ENCODE data around the gene HBD. TPM values are rescaled to one million over a fixed set of nuclear protein-coding genes. Genes with fewer than 3 reads are reported as not detected.

HBD gene
- total and polyA plus RNA-seq, 2 donors (not counting 3 experiments of a cell fraction or from before 2014, with no cell fraction given), result not detected

DNA sequence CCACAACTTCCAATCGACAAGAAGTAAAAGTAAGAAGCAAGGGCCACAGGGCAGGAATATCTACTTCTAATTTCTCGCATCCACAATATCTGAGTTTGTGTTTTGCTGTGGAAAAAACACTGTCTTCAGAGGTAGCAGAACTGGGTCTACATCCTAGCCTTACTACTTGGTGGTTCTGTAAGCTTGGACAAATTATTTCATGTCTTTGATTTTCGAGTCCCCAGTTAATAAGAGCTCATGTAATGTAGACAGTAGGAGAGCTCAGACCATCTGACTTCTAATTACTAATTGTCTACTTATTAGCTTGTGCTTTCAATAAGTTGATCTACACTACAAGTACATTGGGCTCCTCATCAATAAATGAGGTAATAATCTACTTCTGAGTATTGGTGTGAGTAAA is 48.8 kb upstream of the HBD start:
- CTCF ChIA-PET, result no interaction called here
- H3K9me3 ChIP-seq (replicated peaks; ENCODE audit: control insufficient read depth, insufficient read depth, low read length), result no peaks in the 10 kb centered on the region
- BruUV-seq (replicated peaks), result no TSS peak

More for the DNA sequence above, 48.8 kb upstream of the HBD start:
- no peaks in the 10 kb centered on the region for H4K20me1 ChIP-seq (replicated peaks; ENCODE audit: control insufficient read depth, extremely low read depth, insufficient read depth, low read length)
- DNase-seq (ENCODE audit: low read depth, low spot score) (no peak), FAIRE-seq (no peak)
- no peak overlapping the region for H3K4me3 ChIP-seq (replicated peaks in 1 of 3; ENCODE audit: insufficient read depth in 1 of 3, low read depth in 1 of 3, low read length in 3 of 3)
- no peak overlapping the region for H2AFZ ChIP-seq (ENCODE audit: low read depth, low read length)
- TF ChIP-seq JUN (IDR thresholded peaks at IDR 0.05; ENCODE audit: borderline replicate concordance, insufficient read depth, insufficient read length, low read depth) (no peak), POLR2AphosphoS5 (IDR thresholded peaks at IDR 0.05; ENCODE audit: insufficient read depth, low read depth, low read length) (no peak), MYC (IDR thresholded peaks at IDR 0.05; ENCODE audit: low read depth, low read length) (no peak), EZH2 (IDR thresholded peaks at IDR 0.05; ENCODE audit: borderline replicate concordance, low read depth, low read length, severe bottlenecking) (no peak), CTCF (IDR thresholded peaks at IDR 0.05; ENCODE audit: extremely low read depth in 1 of 2, insufficient read depth in 1 of 2, low read depth in 1 of 2, low read length in 2 of 2) (no peak), GATA2 (IDR thresholded peaks at IDR 0.05; ENCODE audit: insufficient read depth, insufficient read length, low read depth, low read length) (no peak), FOS (IDR thresholded peaks at IDR 0.05; ENCODE audit: borderline replicate concordance, insufficient read depth, low read length) (no peak), POLR2A (IDR thresholded peaks at IDR 0.05; ENCODE audit: low read depth, low read length) (no peak)
- TF ChIP-seq, protein P1, sequence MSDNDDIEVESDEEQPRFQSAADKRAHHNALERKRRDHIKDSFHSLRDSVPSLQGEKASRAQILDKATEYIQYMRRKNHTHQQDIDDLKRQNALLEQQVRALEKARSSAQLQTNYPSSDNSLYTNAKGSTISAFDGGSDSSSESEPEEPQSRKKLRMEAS (IDR thresholded peaks at IDR 0.05; ENCODE audit: insufficient read depth, insufficient read length), result no peak
- H3K79me2 ChIP-seq (ENCODE audit: control insufficient read depth, insufficient read depth, low read length), result no peaks in the 10 kb centered on the region
- no peak overlapping the region for H3K4me2 ChIP-seq (ENCODE audit: insufficient read depth, low read length)
- no peak overlapping the region for H3K9ac ChIP-seq (replicated peaks; ENCODE audit: extremely low read depth, insufficient read depth, low read length)
- H3K36me3 ChIP-seq (ENCODE audit: control insufficient read depth in 2 of 2, extremely low read depth in 1 of 2, insufficient read depth in 2 of 2, low read length in 2 of 2), result no peaks in the 10 kb centered on the region
- H3K9me1 ChIP-seq (replicated peaks; ENCODE audit: control insufficient read depth, extremely low read depth, insufficient read depth, low read length), result no peaks in the 10 kb centered on the region
- peaks cover 11% of the 10 kb centered on the region for H3K4me1 ChIP-seq (ENCODE audit: control insufficient read depth, extremely low read depth, insufficient read depth, low read length)
- POLR2A ChIA-PET, result no interaction called here
- H3K27me3 ChIP-seq (ENCODE audit: control insufficient read depth in 2 of 2, insufficient read depth in 2 of 2, low read length in 2 of 2), result no peaks in the 10 kb centered on the region
- dilution Hi-C loops (cut with MboI; ENCODE audit: extremely low pct_ligation_motif_present, low sequenced_read_pairs), result no loop called here
- H3K27ac ChIP-seq (ENCODE audit: insufficient read depth, low read depth, low read length), result no peak overlapping the region
- intact Hi-C loops (cut with micrococcal nuclease), result no loop called here

Data from endothelial cell of umbilical vein (primary cell).